Endothelial cell of umbilical vein (primary cell): ENCODE data around the gene TTBK1. TPM values are rescaled to one million over a fixed set of nuclear protein-coding genes. Genes with fewer than 3 reads are reported as not detected.

Experiments used
- BruUV-seq: library from RNA; stranded (reverse); fragments of 400-500 nt; replicated peaks from 2 replicates; lab custom pipeline; 2021; lab: Mats Ljungman, UMichigan
- CTCF ChIA-PET: fragments of 300-600, 350-600 bp; sonication (Branson Sonifier 250); formaldehyde crosslinking; loops from one replicate; lab custom pipeline; 2021; ENCODE audit warnings: antibody characterized with exemption, inconsistent platforms; lab: Charles Lee
- POLR2A ChIA-PET: fragments of 300-600, 350-600 bp; sonication (Branson Sonifier 250); formaldehyde crosslinking; loops from one replicate; lab custom pipeline; 2021; ENCODE audit warnings: antibody characterized with exemption, inconsistent platforms; lab: Charles Lee
- DNase-seq: peaks from one replicate; pipeline ENCODE4 v3.0.0-alpha.2; 2011; ENCODE audit warnings: low read depth, low spot score
- FAIRE-seq: peaks from 2 replicates; lab custom pipeline; 2011; peaks lifted over from hg19 to GRCh38; lab: Jason Lieb, UNC
- H2AFZ ChIP-seq: 2 replicates; pipeline ENCODE4 v1.6.0; 2012; ENCODE audit warnings: low read depth, low read length, control low read depth, inconsistent platforms
- H3K27ac ChIP-seq: 2 replicates; pipeline ENCODE4 v1.5.1; 2011; ENCODE audit warnings: low read depth, mild to moderate bottlenecking, control low read depth, low read length, moderate library complexity; ENCODE audit not compliant: insufficient read depth
- H3K27me3 ChIP-seq, 2 experiments: 2 replicates each; pipeline versions ENCODE4 v1.6.0 to v1.6.1; 2011; ENCODE audit warnings: low read length in 2 of 2, mixed read lengths in 1 of 2; ENCODE audit not compliant: control insufficient read depth in 2 of 2, insufficient read depth in 2 of 2
- H3K36me3 ChIP-seq, 2 experiments: 2 replicates in 1 of 2; 3 replicates in 1 of 2; pipeline ENCODE4 v1.5.1; 2011; ENCODE audit warnings: low read length in 2 of 2, mild to moderate bottlenecking in 1 of 2, moderate library complexity in 1 of 2; ENCODE audit not compliant: control insufficient read depth in 2 of 2, insufficient read depth in 2 of 2; ENCODE audit errors: extremely low read depth in 1 of 2
- H3K4me1 ChIP-seq: 3 replicates; pipeline ENCODE4 v1.5.1; 2011; ENCODE audit warnings: mild to moderate bottlenecking, low read length; ENCODE audit not compliant: control insufficient read depth, insufficient read depth; ENCODE audit errors: extremely low read depth
- H3K4me2 ChIP-seq: 2 replicates; pipeline ENCODE4 v1.6.1; 2011; ENCODE audit warnings: low read length, control low read depth, mixed read lengths; ENCODE audit not compliant: insufficient read depth
- H3K4me3 ChIP-seq, 3 experiments: fragments of 200-600 bp in 1 of 3; sonication (generic), shearing (Covaris generic) in 1 of 3; replicated peaks in 1 of 3; 2 replicates each; pipeline ENCODE4 v1.5.1; 2011 to 2016; ENCODE audit warnings: control low read depth in 3 of 3, low read length in 3 of 3, mild to moderate bottlenecking in 2 of 3, inconsistent platforms in 1 of 3, low read depth in 1 of 3, moderate library complexity in 1 of 3; ENCODE audit not compliant: insufficient read depth in 1 of 3
- H3K79me2 ChIP-seq: 2 replicates; pipeline ENCODE4 v1.6.0; 2012; ENCODE audit warnings: low read length, inconsistent platforms; ENCODE audit not compliant: control insufficient read depth, insufficient read depth
- H3K9ac ChIP-seq: replicated peaks from 2 replicates; pipeline ENCODE3; 2011; ENCODE audit warnings: low read length, control low read depth; ENCODE audit not compliant: insufficient read depth; ENCODE audit errors: extremely low read depth
- H3K9me1 ChIP-seq: replicated peaks from 3 replicates; pipeline ENCODE4 v1.6.0; 2011; ENCODE audit warnings: mild to moderate bottlenecking, low read length; ENCODE audit not compliant: control insufficient read depth, insufficient read depth; ENCODE audit errors: extremely low read depth
- H3K9me3 ChIP-seq: replicated peaks from 2 replicates; pipeline ENCODE4 v1.5.1; 2012; ENCODE audit warnings: low read length, inconsistent platforms; ENCODE audit not compliant: control insufficient read depth, insufficient read depth
- H4K20me1 ChIP-seq: replicated peaks from 2 replicates; pipeline ENCODE3; 2011; ENCODE audit warnings: mild to moderate bottlenecking, low read length; ENCODE audit not compliant: control insufficient read depth, insufficient read depth; ENCODE audit errors: extremely low read depth
- EZH2 ChIP-seq: IDR thresholded peaks from 2 replicates; pipeline ENCODE4 v1.6.1; 2012; ENCODE audit warnings: borderline replicate concordance, low read depth, mild to moderate bottlenecking, moderate library complexity, low read length, inconsistent platforms; ENCODE audit not compliant: severe bottlenecking
- FOS ChIP-seq: IDR thresholded peaks from 2 replicates; pipeline ENCODE4 v1.6.1; 2011; ENCODE audit warnings: mild to moderate bottlenecking, low read length, moderate library complexity, borderline replicate concordance; ENCODE audit not compliant: insufficient read depth
- GATA2 ChIP-seq: IDR thresholded peaks from 2 replicates; pipeline ENCODE4 v1.7.0; 2011; ENCODE audit warnings: low read depth, mild to moderate bottlenecking, moderate library complexity, mixed read lengths, low read length; ENCODE audit not compliant: insufficient read length, insufficient read depth
- JUN ChIP-seq: IDR thresholded peaks from 2 replicates; pipeline ENCODE4 v1.6.1; 2011; ENCODE audit warnings: borderline replicate concordance, low read depth; ENCODE audit not compliant: insufficient read length, insufficient read depth
- MYC ChIP-seq: IDR thresholded peaks from one replicate; pipeline ENCODE4 v1.6.1; 2011; ENCODE audit warnings: mild to moderate bottlenecking, low read depth, low read length
- POLR2A ChIP-seq: IDR thresholded peaks from 2 replicates; pipeline ENCODE4 v1.6.1; 2012; ENCODE audit warnings: low read depth, mild to moderate bottlenecking, control low read depth, low read length
- POLR2AphosphoS5 ChIP-seq: IDR thresholded peaks from 2 replicates; pipeline ENCODE4 v1.6.1; 2012; ENCODE audit warnings: low read depth, mild to moderate bottlenecking, control low read depth, low read length, moderate library complexity; ENCODE audit not compliant: insufficient read depth
- dilution Hi-C: fragments of 300-500 bp; cut with MboI; formaldehyde crosslinking; loops from one replicate; pipeline ENCODE4 v1.15.0; 2019; ENCODE audit warnings: low sequenced_read_pairs; ENCODE audit not compliant: extremely low pct_ligation_motif_present
- intact Hi-C: fragments of 100-400 bp; cut with micrococcal nuclease; formaldehyde crosslinking; loops from one replicate; pipeline ENCODE4 v1.10.0; 2022
- polyA plus RNA-seq, 4 experiments: library from polyadenylated mRNA; depleted of rRNA in 3 of 4; stranded (reverse) in 3 of 4; unstranded in 1 of 4; fragments of >200 nt; gene quantifications; 2 replicates each; pipeline versions ENCODE4 v1.2.1 to v1.2.3, GENCODE V29; 2011 to 2012; ENCODE audit warnings: missing spikeins in 1 of 4
- total RNA-seq: library from RNA; stranded (reverse); gene quantifications from 2 replicates; pipeline ENCODE4 v1.2.3, GENCODE V29; 2021
- TF ChIP-seq, protein P1 (sequence below): IDR thresholded peaks from 2 replicates; pipeline ENCODE4 v1.6.1; 2011; ENCODE audit not compliant: insufficient read depth, insufficient read length
- TF ChIP-seq, protein P2 (sequence below), 2 donors: IDR thresholded peaks; 1 replicate in 1 of 2; 2 replicates in 1 of 2; pipeline ENCODE4 v1.5.1; 2011; ENCODE audit warnings: low read length in 2 of 2, mild to moderate bottlenecking in 2 of 2, moderate library complexity in 2 of 2, control low read depth in 1 of 2, inconsistent platforms in 1 of 2, low read depth in 1 of 2; ENCODE audit not compliant: insufficient read depth in 1 of 2; ENCODE audit errors: extremely low read depth in 1 of 2

The TTBK1 gene
- total and polyA plus RNA-seq, 2 donors (not counting 3 experiments of a cell fraction or from before 2014, with no cell fraction given), result 0.06 TPM; not detected in 1

- dilution Hi-C loops (no loop called here), intact Hi-C loops (no loop called here)
Observed at GRCh38 chr6:43258180-43258579, 14.9 kb downstream of the TTBK1 start.

More at GRCh38 chr6:43258180-43258579, 14.9 kb downstream of the TTBK1 start:
- Histone ChIP-seq H3K27me3 (no peaks in the 10 kb centered on the region), H3K4me2 (no peak overlapping the region), H3K4me3 (no peak overlapping the region), H3K36me3 (no peaks in the 10 kb centered on the region), H2AFZ (no peak overlapping the region), H3K79me2 (no peaks in the 10 kb centered on the region), H3K9me3 (no peaks in the 10 kb centered on the region), H3K9me1 (no peaks in the 10 kb centered on the region), H4K20me1 (no peaks in the 10 kb centered on the region), H3K9ac (no peak overlapping the region), H3K4me1 (no peaks in the 10 kb centered on the region), H3K27ac (no peak overlapping the region)
- no peak for FAIRE-seq
- POLR2A ChIA-PET, result no interaction called here
- TF ChIP-seq, protein P1, sequence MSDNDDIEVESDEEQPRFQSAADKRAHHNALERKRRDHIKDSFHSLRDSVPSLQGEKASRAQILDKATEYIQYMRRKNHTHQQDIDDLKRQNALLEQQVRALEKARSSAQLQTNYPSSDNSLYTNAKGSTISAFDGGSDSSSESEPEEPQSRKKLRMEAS, result no peak
- no peak for TF ChIP-seq GATA2
- no peak for TF ChIP-seq EZH2
- no peak for TF ChIP-seq JUN
- TF ChIP-seq, protein P2, sequence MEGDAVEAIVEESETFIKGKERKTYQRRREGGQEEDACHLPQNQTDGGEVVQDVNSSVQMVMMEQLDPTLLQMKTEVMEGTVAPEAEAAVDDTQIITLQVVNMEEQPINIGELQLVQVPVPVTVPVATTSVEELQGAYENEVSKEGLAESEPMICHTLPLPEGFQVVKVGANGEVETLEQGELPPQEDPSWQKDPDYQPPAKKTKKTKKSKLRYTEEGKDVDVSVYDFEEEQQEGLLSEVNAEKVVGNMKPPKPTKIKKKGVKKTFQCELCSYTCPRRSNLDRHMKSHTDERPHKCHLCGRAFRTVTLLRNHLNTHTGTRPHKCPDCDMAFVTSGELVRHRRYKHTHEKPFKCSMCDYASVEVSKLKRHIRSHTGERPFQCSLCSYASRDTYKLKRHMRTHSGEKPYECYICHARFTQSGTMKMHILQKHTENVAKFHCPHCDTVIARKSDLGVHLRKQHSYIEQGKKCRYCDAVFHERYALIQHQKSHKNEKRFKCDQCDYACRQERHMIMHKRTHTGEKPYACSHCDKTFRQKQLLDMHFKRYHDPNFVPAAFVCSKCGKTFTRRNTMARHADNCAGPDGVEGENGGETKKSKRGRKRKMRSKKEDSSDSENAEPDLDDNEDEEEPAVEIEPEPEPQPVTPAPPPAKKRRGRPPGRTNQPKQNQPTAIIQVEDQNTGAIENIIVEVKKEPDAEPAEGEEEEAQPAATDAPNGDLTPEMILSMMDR (IDR thresholded peaks at IDR 0.05; ENCODE audit: extremely low read depth in 1 of 2, insufficient read depth in 1 of 2, low read depth in 1 of 2, low read length in 2 of 2), result no peak
- TF ChIP-seq POLR2A, result no peak
- no peak for TF ChIP-seq FOS
- no peak for TF ChIP-seq POLR2AphosphoS5
- TF ChIP-seq MYC, result no peak
- no TSS peak for BruUV-seq
- CTCF ChIA-PET, result no interaction called here
- DNase-seq, result no peak
